ENCODE results near the gene SERGEF. TPM values are rescaled to one million over a fixed set of nuclear protein-coding genes. Genes with fewer than 3 reads are reported as not detected.

SERGEF gene
- total RNA-seq, 4 donors from 2014 or later: 42.1 to 61.6 (median 53.9) TPM

- Histone ChIP-seq H3K36me3 (no peaks in the 10 kb centered on the region), H3K27me3 (no peaks in the 10 kb centered on the region), H3K27ac (no peak overlapping the region), H3K4me1 (no peaks in the 10 kb centered on the region), H3K9me3 (peaks cover 0 to 9% (median 0%) of the 10 kb centered on the region in 4 donors), H3K4me3 (no peak overlapping the region)
- DNase-seq (ENCODE audit: low spot score in 2 of 2): no peak
- 57 to 60% methylated on average over 21 to 23 of the region's 23 CpGs for WGBS, 2 donors
- TF ChIP-seq EP300 (IDR thresholded peaks at IDR 0.05) (no peak), POLR2A (IDR thresholded peaks at IDR 0.05) (no peak), CTCF (IDR thresholded peaks at IDR 0.05) (peak in 1 of 5 experiments; percentile 29)
Measured at GRCh38 chr11:17760102-17761029, 252.5 kb downstream of the SERGEF start.

- no peak overlapping the region for H3K4me3 ChIP-seq
- no peaks in the 10 kb centered on the region for H3K27me3 ChIP-seq
- H3K27ac ChIP-seq: no peak overlapping the region
- H3K9me3 ChIP-seq: peaks cover 0 to 9% (median 0%) of the 10 kb centered on the region in 4 donors
- H3K36me3 ChIP-seq: no peaks in the 10 kb centered on the region
- WGBS, 2 donors: 75 to 77% methylated on average over 3 of the region's 3 CpGs
- H3K4me1 ChIP-seq: no peaks in the 10 kb centered on the region
- TF ChIP-seq CTCF (IDR thresholded peaks at IDR 0.05): no peak
- no peak for TF ChIP-seq POLR2A (IDR thresholded peaks at IDR 0.05)
- no peak for TF ChIP-seq EP300 (IDR thresholded peaks at IDR 0.05)
- no peak for DNase-seq (ENCODE audit: low spot score in 2 of 2)
Measured at GRCh38 chr11:17755891-17756290, 257.0 kb downstream of the SERGEF start.

- H3K36me3 ChIP-seq: no peaks in the 10 kb centered on the region
- no peak overlapping the region for H3K27ac ChIP-seq
- TF ChIP-seq EP300 (IDR thresholded peaks at IDR 0.05) (no peak), POLR2A (IDR thresholded peaks at IDR 0.05) (no peak), CTCF (IDR thresholded peaks at IDR 0.05) (no peak)
- WGBS, 2 donors: 77 to 85% methylated on average over 10 of the region's 10 CpGs
- H3K9me3 ChIP-seq: peaks cover 0 to 6% (median 0%) of the 10 kb centered on the region in 4 donors
- no peak overlapping the region for H3K4me3 ChIP-seq
- no peaks in the 10 kb centered on the region for H3K27me3 ChIP-seq
- H3K4me1 ChIP-seq: no peaks in the 10 kb centered on the region
- DNase-seq (ENCODE audit: low spot score in 2 of 2): no peak
Measured at GRCh38 chr11:17753641-17754040, 259.2 kb downstream of the SERGEF start.

GRCh38 chr11:17753153-17753552 is 259.7 kb downstream of the SERGEF start:
- DNase-seq (ENCODE audit: low spot score in 2 of 2): no peak
- WGBS, 2 donors: 70 to 81% methylated on average over 4 to 5 of the region's 5 CpGs
- TF ChIP-seq POLR2A (IDR thresholded peaks at IDR 0.05) (no peak), EP300 (IDR thresholded peaks at IDR 0.05) (no peak), CTCF (IDR thresholded peaks at IDR 0.05) (no peak)
- Histone ChIP-seq H3K9me3 (peaks cover 0 to under 1% (median 0%) of the 10 kb centered on the region in 4 donors), H3K27me3 (peaks cover 0 to under 1% of the 10 kb centered on the region in 2 donors), H3K4me3 (no peak overlapping the region), H3K27ac (no peak overlapping the region), H3K36me3 (no peaks in the 10 kb centered on the region), H3K4me1 (no peaks in the 10 kb centered on the region)

- no peaks in the 10 kb centered on the region for H3K36me3 ChIP-seq
- H3K4me1 ChIP-seq: no peaks in the 10 kb centered on the region
- no peak for DNase-seq (ENCODE audit: low spot score in 2 of 2)
- no peak for TF ChIP-seq CTCF (IDR thresholded peaks at IDR 0.05)
- TF ChIP-seq POLR2A (IDR thresholded peaks at IDR 0.05): no peak
- no peak for TF ChIP-seq EP300 (IDR thresholded peaks at IDR 0.05)
- 75 to 76% methylated on average over 7 of the region's 7 CpGs for WGBS, 2 donors
- H3K27ac ChIP-seq: no peak overlapping the region
- H3K4me3 ChIP-seq: no peak overlapping the region
- peaks cover 0 to 5% of the 10 kb centered on the region in 2 donors for H3K27me3 ChIP-seq
- H3K9me3 ChIP-seq: no peaks in the 10 kb centered on the region
Measured at GRCh38 chr11:17752144-17752543, 260.7 kb downstream of the SERGEF start.

Data from tibial nerve (tissue), 4 donors.